Hepatocyte (in vitro differentiated cells): ENCODE data around the gene CHID1. TPM values are rescaled to one million over a fixed set of nuclear protein-coding genes. Genes with fewer than 3 reads are reported as not detected.

ENCODE experiments used
- DNase-seq: peaks from one replicate; pipeline ENCODE4 v3.0.0-alpha.2; 2016; ENCODE audit warnings: low spot score
- H2AFZ ChIP-seq: fragments of 200-600 bp; sonication (generic); 2 replicates; pipeline ENCODE4 v1.6.0; 2016; ENCODE audit warnings: antibody characterized with exemption, mild to moderate bottlenecking
- H3K27ac ChIP-seq: fragments of 200-600 bp; sonication (generic); 2 replicates; pipeline ENCODE4 v1.5.1; 2016; ENCODE audit warnings: mild to moderate bottlenecking
- H3K27me3 ChIP-seq: fragments of 200-600 bp; sonication (generic); 2 replicates; pipeline ENCODE4 v1.6.1; 2016
- H3K36me3 ChIP-seq: fragments of 200-600 bp; sonication (generic); replicated peaks from 2 replicates; pipeline ENCODE4 v1.5.1; 2016; ENCODE audit warnings: low read depth; ENCODE audit not compliant: insufficient read depth
- H3K4me1 ChIP-seq: fragments of 200-600 bp; sonication (generic); 2 replicates; pipeline ENCODE4 v1.5.1; 2016; ENCODE audit warnings: mild to moderate bottlenecking, moderate library complexity; ENCODE audit not compliant: insufficient read depth
- H3K4me2 ChIP-seq: fragments of 200-600 bp; sonication (generic); 2 replicates; pipeline ENCODE4 v1.6.0; 2016
- H3K4me3 ChIP-seq: fragments of 200-600 bp; sonication (generic); 2 replicates; pipeline ENCODE4 v1.5.1; 2016; ENCODE audit warnings: mild to moderate bottlenecking
- H3K79me2 ChIP-seq: fragments of 200-600 bp; sonication (generic); 2 replicates; pipeline ENCODE4 v1.6.0; 2017; ENCODE audit warnings: mild to moderate bottlenecking
- H3K9me2 ChIP-seq: fragments of 200-600 bp; sonication (generic); replicated peaks from 2 replicates; pipeline ENCODE4 v1.6.0; 2017; ENCODE audit warnings: mild to moderate bottlenecking; ENCODE audit not compliant: insufficient read depth
- H3K9me3 ChIP-seq: fragments of 200-600 bp; sonication (generic); 2 replicates; pipeline ENCODE4 v1.5.1; 2016; ENCODE audit warnings: low read depth, mild to moderate bottlenecking
- H4K20me1 ChIP-seq: fragments of 200-600 bp; sonication (generic); 2 replicates; pipeline ENCODE4 v1.6.0; 2016; ENCODE audit warnings: mild to moderate bottlenecking; ENCODE audit not compliant: insufficient read depth, poor library complexity, severe bottlenecking
- EZH2 ChIP-seq: fragments of 200-600 bp; sonication (generic); IDR thresholded peaks from 2 replicates; pipeline ENCODE4 v1.6.1; 2016; ENCODE audit warnings: antibody characterized with exemption, mild to moderate bottlenecking, borderline replicate concordance
- EZH2phosphoT487 ChIP-seq: fragments of 200-600 bp; sonication (generic); IDR thresholded peaks from one replicate; pipeline ENCODE4 v1.6.1; 2018; ENCODE audit warnings: antibody characterized with exemption, mild to moderate bottlenecking, low read depth, moderate library complexity; ENCODE audit not compliant: unreplicated experiment, severe bottlenecking
- WGBS: methylation state at CpG from one replicate; pipeline ENCODE4 v1.1.6; 2016; ENCODE audit warnings: low lambda C conversion rate; ENCODE audit errors: missing lambda C conversion rate; 5-methylcytosine and 5-hydroxymethylcytosine counted together
- polyA plus RNA-seq: library from polyadenylated mRNA; unstranded; fragments of >200 nt; fragmentation: Nextera tagmentation; extraction: Ambion mirVana; gene quantifications from 2 replicates; pipeline ENCODE4 v1.2.1, GENCODE V29; 2016
- total RNA-seq: library from RNA; depleted of rRNA; stranded (reverse); fragments of >200 nt; gene quantifications from 2 replicates; pipeline ENCODE4 v1.2.3, GENCODE V29; 2014
- TF ChIP-seq, protein P1 (sequence below): fragments of 200-600 bp; sonication (generic); IDR thresholded peaks from 2 replicates; pipeline ENCODE4 v1.5.1; 2016; ENCODE audit warnings: antibody characterized with exemption, mild to moderate bottlenecking; ENCODE audit not compliant: poor library complexity

The CHID1 gene
- total and polyA plus RNA-seq, 2 experiments from 2014 or later, result 92.4 to 155 TPM

- Histone ChIP-seq H3K36me3 (no peaks in the 10 kb centered on the region), H3K27me3 (no peaks in the 10 kb centered on the region), H3K4me2 (no peak overlapping the region), H2AFZ (no peak overlapping the region), H3K4me1 (peaks cover 6% of the 10 kb centered on the region), H3K9me3 (no peaks in the 10 kb centered on the region), H4K20me1 (no peaks in the 10 kb centered on the region), H3K27ac (no peak overlapping the region), H3K9me2 (no peaks in the 10 kb centered on the region), H3K79me2 (no peaks in the 10 kb centered on the region), H3K4me3 (no peak overlapping the region)
- over 99% methylated on average over 14 of the region's 14 CpGs for WGBS
- TF ChIP-seq EZH2, result no peak
- no peak for TF ChIP-seq EZH2phosphoT487
- no peak for DNase-seq
These were observed 23.0 kb downstream of the CHID1 start for GRCh38 chr11:887589-887988.

DNA sequence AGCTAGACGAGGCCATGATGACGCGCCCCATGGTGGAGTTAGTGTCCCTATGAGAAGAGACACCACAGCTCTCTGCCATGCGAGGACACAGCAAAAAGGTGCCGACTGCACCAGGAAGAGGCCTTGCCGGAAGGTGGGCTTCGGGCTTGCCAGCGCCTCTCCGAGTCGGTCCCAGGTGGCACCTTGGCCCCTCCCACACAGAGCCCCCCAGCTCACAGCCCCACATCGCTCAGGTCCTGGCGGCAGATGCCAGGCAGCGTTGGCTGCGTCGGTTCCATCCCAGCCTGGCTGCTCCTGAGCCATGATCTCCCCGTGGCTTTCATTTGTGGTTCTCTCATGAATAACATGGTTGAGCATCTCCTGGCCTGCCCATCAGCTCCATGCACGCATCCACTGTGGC lies 24.0 kb downstream of the CHID1 start:
- TF ChIP-seq EZH2phosphoT487 (no peak), EZH2 (no peak)
- H3K4me1 ChIP-seq, result peaks cover 6% of the 10 kb centered on the region
- no peak for DNase-seq
- no peak overlapping the region for H2AFZ ChIP-seq
- no peak overlapping the region for H3K27ac ChIP-seq
- no peaks in the 10 kb centered on the region for H3K79me2 ChIP-seq
- H3K4me3 ChIP-seq, result no peak overlapping the region
- no peaks in the 10 kb centered on the region for H3K36me3 ChIP-seq
- no peaks in the 10 kb centered on the region for H3K9me2 ChIP-seq
- no peaks in the 10 kb centered on the region for H4K20me1 ChIP-seq
- no peaks in the 10 kb centered on the region for H3K9me3 ChIP-seq
- 100% methylated on average over 17 of the region's 17 CpGs for WGBS
- no peak overlapping the region for H3K4me2 ChIP-seq
- no peaks in the 10 kb centered on the region for H3K27me3 ChIP-seq

GRCh38 chr11:884578-885070 lies 26.0 kb downstream of the CHID1 start:
- H3K36me3 ChIP-seq, result no peaks in the 10 kb centered on the region
- H3K9me2 ChIP-seq, result no peaks in the 10 kb centered on the region
- H3K4me3 ChIP-seq, result no peak overlapping the region
- H3K9me3 ChIP-seq, result no peaks in the 10 kb centered on the region
- no peaks in the 10 kb centered on the region for H3K27me3 ChIP-seq
- no peaks in the 10 kb centered on the region for H4K20me1 ChIP-seq
- 89% methylated on average over 16 of the region's 16 CpGs for WGBS
- no peak for DNase-seq
- H2AFZ ChIP-seq, result no peak overlapping the region
- no peak overlapping the region for H3K27ac ChIP-seq
- no peak overlapping the region for H3K4me2 ChIP-seq
- TF ChIP-seq EZH2 (no peak), EZH2phosphoT487 (no peak)
- TF ChIP-seq, protein P1, sequence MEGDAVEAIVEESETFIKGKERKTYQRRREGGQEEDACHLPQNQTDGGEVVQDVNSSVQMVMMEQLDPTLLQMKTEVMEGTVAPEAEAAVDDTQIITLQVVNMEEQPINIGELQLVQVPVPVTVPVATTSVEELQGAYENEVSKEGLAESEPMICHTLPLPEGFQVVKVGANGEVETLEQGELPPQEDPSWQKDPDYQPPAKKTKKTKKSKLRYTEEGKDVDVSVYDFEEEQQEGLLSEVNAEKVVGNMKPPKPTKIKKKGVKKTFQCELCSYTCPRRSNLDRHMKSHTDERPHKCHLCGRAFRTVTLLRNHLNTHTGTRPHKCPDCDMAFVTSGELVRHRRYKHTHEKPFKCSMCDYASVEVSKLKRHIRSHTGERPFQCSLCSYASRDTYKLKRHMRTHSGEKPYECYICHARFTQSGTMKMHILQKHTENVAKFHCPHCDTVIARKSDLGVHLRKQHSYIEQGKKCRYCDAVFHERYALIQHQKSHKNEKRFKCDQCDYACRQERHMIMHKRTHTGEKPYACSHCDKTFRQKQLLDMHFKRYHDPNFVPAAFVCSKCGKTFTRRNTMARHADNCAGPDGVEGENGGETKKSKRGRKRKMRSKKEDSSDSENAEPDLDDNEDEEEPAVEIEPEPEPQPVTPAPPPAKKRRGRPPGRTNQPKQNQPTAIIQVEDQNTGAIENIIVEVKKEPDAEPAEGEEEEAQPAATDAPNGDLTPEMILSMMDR, result no peak
- no peaks in the 10 kb centered on the region for H3K4me1 ChIP-seq
- no peaks in the 10 kb centered on the region for H3K79me2 ChIP-seq

GRCh38 chr11:883527-883926 lies 27.1 kb downstream of the CHID1 start:
- H3K36me3 ChIP-seq, result no peaks in the 10 kb centered on the region
- no peak overlapping the region for H3K27ac ChIP-seq
- no peak overlapping the region for H3K4me3 ChIP-seq
- H3K79me2 ChIP-seq, result no peaks in the 10 kb centered on the region
- H3K9me3 ChIP-seq, result no peaks in the 10 kb centered on the region
- no peak for DNase-seq
- H2AFZ ChIP-seq, result no peak overlapping the region
- 90% methylated on average over 10 of the region's 10 CpGs for WGBS
- no peaks in the 10 kb centered on the region for H3K9me2 ChIP-seq
- H3K27me3 ChIP-seq, result no peaks in the 10 kb centered on the region
- no peaks in the 10 kb centered on the region for H4K20me1 ChIP-seq
- no peak for TF ChIP-seq EZH2phosphoT487
- no peak for TF ChIP-seq EZH2
- TF ChIP-seq, protein P1, result no peak
- no peaks in the 10 kb centered on the region for H3K4me1 ChIP-seq
- no peak overlapping the region for H3K4me2 ChIP-seq
